Right forelimb (tissue), 1 donor: ENCODE measurements around the gene PBOV1.

ENCODE experiments used
- DNase-seq: peaks from one replicate; pipeline ENCODE4 v3.0.0-alpha.2; 2018

PBOV1 gene

DNA sequence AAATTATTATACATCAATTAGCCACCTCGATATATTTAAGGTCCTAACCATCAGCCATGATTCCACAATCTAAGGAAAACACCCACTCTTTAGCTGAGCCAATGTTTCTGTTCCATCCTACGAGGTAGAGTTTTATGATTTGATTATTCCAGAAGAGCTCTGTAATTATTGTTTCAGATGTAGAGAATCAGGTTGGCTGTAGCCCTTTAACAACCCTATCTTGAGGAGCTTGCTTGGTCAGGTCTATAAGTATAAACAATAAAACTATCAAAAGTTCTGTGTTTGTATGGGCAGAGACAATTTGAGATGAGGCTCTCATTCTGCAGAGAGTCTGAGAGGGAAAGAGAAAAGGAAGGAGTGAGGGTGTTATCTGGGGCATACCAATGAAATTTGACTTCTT is at the start of gene PBOV1:
Gene PBOV1, minus strand, starts transcription at position 43 of the 400 bp plus-strand sequence. CDS start 96 bp downstream, outside the sequence.
- DNase-seq = no peak

DNA sequence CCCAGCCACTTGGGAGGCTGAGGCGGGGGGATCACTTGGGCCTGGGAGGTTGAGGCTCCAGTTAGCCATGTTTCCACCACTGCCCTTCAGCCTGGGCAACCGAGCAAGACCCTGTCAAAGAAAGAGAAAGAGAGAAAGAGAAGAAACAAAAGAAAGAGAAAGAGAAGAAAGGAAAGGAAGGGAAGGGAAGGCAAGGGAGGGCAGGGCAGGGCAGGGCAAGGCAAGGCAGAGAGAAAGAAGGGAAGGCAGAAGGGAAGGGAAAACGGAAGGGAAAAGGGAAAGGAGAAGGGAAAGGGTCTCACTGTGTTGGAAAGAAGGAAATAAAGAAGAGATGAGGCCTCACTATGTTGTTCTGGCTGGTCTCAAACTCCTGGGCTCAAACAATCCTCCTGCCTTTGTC is 47.8 kb upstream of the PBOV1 start:
- no peak for DNase-seq

DNA sequence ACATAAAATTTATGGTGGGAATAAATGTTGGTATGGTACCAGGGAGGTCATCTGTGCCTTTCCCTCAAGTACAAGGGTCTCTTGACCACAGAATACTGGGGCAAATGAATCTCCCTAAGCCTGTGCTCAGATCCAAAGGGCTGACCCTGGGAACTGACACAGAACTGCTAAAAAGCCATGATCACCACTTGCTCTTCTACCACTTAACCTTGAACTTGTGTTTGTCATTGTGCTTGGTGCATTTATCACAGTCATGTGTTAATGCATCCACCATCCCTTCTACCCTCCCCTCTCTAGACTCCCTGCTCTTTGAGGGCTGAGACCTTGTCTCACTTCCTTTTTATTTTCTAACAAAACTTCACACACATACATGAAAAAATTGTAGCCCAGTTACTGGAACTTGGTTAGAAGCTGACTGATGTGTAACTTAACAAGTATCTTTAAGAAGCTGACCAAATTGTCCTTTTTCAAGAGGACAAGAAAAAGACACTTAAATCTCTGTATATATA is 46.1 kb upstream of the PBOV1 start:
- DNase-seq = no peak

DNA sequence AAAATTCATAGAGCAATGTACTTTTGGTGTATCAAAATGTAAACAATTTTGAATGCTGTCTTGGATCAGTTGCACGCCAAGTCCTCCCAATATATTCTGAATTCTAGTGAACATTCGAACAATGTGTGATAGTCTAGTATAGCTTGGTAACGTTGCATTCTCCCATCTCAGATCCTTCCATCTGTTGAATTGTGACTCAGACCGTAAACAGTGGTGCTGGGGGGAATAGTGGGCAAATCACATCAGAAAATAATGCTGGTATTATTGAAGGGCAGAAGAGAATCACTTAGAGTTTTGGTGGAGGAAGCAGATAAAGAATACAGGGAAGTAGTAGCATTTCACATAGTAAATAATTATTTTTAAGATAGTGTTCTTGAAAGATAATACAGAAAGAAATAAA is 45.7 kb upstream of the PBOV1 start:
- DNase-seq = no peak

DNA sequence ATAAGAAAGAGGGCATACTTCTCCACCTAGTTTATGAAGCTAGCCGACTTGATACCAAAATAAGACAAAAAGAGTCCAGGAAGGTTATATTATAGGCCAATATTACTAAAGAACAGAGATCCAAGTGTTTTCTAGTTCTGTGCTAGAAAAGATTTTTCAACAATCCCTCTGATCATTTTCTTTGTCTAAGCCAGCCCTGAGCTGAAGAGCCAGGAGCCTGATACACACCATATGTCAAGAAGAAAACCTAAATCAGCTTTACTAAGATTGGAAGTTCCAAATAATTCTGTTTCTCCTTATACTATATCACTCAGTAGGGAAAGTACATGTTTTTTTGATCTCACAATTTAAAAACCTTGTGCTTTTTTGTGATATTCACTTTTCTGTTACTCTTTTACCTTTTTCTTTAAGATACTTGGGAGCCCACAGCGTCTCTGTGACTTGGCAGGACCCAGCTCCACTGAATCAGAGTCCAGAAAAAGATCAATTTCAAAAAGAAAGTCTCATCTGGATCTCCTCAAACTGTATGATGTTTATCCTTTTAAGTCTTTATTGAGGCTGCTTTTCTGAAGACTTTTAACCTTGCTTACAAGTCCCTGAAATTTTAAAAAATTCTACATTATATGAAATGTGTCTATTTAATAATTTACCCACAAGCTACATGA is 43.0 kb upstream of the PBOV1 start:
- no peak for DNase-seq

DNA sequence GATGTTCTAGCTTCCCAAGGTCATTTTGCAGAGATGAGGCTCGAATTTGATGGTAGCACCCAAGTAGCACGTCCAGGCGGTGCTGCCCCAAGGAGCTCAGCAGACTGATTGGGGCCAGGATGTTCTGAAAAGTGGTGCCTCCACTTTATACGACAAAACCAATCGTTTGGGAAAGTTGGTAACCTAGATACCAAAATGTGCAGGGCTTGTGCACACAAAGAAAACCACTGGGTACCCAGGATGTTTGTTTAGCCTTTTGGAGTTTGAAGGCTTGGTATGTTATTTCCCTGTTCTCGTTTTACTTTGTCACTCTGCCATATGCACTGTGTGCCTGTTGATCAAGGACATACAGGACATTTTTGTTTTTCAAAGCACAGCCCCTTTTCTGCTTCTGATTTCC is 40.7 kb upstream of the PBOV1 start:
- no peak for DNase-seq

DNA sequence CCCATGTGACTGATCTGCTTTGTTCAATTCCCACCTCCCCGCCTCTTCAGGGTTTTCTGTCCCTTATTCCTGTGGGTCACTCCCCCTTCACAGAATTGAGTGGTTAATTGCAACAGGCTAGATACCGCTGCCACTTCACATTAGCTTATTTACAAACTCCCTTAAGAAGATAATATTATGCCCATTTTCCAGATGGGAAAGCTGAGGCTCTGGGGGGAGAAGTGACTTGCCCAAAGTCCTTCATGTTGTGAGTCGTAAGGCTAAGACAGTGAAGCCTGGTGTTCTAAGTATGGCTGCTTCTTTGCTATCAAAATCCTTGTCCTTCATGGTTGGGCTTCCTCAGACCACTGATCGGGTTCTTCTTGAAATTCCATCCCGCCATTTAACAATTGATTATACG is 39.9 kb upstream of the PBOV1 start:
- DNase-seq = no peak

DNA sequence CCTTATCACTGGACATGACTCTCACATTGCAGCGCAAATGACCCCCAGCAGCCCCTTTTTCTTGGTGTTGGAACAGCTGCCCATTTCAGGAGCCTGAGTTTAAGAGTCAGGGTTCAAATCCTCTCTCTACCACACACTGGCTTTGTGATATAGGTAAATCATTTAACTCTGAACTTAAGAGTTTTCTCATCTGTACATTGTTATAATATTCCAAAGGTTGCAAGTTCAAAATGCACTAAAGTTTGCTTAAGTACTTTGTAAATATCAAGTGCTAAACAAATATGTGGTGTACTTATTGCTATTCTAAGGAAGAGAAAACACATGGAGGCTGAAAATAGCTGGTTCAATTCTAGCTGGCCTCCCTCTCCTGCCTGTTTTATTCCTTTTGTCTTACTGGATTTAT is 39.3 kb upstream of the PBOV1 start:
- DNase-seq = no peak

DNA sequence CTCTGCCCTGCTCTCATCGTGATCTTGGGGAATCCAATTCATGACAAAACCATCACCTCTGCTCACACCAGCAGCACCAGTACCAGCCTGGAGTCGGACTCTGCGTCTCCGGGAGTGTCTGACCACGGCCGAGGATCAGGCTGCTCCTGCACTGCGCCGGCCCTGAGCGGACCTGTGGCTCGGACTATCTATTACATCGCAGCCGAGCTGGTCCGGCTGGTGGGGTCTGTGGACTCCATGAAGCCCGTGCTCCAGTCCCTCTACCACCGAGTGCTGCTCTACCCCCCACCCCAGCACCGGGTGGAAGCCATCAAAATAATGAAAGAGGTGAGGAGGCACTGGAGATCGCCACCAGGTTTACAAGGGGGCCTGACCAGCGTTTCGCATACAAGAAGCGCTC is 37.2 kb upstream of the PBOV1 start:
- DNase-seq = no peak

DNA sequence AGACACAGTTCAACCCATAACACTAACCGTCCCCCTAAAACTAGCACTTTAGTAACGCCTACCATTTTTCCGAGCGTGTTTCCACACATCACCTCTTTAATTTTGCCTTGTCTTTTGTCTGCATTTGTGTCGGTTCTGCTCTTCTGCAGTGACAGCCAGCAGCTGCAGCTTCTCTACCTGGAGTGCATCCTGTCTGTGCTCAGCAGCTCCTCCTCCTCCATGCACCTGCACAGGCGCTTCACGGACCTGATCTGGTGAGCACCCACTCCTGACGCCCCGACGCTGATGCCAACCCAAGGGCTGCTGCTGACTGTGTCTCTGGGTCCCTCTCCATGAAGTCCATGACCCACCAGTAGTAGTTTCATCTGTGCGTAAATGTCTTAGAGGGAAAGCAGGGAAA is 35.4 kb upstream of the PBOV1 start:
- no peak for DNase-seq

DNA sequence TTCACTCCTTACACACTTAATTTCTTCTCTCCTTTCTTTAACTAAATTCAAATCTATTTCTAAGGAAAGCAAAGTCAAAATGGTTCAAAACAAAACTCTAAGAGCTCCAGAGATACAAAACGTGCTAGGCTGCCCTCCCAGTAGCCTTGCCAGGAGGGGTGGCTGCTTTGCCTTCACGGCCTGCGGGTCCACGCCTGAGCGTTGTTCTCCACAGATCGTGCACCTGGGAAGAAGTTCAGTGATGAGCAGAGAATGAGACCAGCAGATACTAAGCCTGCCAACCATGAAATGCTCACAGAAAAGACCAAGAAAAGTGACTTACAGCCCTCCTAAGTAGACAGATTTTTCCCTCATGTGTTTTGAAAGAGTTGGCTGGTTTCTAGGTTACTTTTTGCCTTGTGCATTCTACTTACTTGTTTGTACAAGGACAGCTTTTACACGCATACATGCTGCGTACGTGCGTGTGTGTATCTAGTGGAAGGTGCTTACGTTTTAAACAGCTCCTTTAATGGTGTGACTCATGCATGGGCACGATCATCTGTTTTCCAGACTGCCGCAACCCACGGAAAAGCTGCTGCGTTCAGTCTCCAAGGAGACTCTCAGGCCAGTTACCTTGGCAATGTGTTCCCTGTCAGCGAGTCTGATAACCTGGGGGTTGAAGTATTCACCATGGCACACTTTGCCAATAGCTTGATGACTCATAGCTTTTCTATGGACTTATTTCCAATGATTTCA is 32.4 kb upstream of the PBOV1 start:
- peak; percentile 52 for DNase-seq

DNA sequence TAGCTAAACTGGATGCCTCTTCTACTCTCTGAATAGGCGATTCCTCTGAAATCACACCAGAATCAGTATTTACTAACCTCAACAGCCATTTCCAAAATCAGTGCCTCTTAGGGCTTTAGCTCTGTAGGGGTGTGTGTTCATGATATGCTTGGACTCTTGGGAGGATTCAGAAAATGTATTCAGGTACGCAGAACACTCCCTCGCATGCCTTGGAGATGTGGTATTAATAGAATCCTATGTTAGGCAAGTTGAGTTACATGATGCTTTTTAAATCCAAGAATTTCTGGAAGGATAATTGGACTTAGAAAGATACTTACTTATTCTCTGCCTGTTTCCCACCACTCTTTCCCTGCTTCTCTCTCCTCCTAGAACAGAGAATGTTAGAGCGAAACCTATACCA is 31.8 kb upstream of the PBOV1 start:
- no peak for DNase-seq

DNA sequence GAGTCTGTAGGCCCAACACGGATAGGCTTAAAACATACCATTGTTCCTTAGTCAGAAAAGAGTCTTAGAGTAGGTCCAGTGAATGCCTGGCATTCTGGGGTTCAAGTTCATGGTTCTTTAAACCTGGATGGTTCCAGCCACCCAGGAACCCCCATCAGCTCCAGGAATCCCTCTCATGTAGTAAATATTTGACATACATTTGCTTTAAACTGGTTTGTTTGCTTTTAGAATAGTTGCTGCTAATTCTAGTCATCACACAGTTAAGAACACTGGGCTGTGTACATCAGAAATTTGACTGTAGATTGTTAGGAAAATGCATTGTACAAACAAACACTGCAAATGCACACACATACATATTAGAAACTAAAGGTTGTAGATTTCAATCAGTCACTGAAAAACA is 30.6 kb upstream of the PBOV1 start:
- no peak for DNase-seq

DNA sequence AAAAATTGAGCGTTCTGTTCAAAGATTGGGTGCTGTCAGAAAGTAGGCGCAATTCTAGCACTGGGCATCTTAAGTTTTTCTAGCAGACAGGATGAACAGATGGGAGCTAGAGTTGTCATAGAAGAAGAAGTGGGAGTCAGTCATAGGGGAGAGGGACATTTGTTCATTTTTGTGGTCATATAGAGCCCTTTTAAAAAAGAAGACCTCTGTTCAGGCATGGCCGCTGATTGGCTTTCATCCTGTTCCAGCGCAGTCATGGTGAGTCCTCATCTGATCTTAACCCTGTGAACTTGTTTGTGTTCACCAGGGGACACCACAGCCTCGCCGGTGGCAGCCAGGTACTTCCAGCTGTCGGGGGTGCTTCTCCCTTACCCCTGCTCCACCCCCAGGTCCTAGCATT is 29.7 kb upstream of the PBOV1 start:
- DNase-seq = no peak

DNA sequence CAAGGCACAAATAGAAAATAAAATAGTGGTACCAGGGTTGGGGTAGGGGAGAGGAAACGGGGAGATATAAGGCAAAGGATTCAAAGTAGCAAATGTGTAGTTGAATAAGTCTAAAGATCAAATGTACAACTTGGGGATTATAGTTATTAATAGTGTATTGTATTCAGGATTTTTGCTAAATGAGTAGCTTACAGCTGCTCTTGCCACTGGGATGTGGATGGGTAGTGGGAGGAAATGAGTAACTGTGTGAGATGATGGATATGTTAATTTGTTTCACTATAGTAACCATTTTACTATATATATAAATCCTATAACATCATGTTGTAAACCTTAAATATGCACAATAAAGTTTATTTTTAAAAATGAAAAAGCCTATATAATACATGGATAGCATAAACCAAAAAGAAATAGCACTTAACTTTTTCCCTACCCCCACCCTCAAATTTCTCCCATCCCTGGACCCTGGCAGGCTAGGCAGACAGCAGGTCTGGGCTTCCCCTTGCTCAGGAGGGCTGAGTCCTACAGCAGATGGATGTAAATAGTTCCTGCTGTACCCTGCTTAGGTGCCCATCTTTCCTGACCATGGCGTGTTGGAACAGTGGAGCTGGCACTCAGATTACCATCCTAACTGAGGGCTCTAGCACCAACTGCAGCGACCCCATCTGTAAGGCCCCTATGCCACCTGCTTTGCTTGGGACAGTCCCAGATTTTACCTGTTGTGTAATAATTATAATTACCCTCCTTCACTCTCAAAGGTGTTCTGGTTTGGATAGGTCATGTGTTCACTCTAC is 28.6 kb upstream of the PBOV1 start:
- no peak for DNase-seq

DNA sequence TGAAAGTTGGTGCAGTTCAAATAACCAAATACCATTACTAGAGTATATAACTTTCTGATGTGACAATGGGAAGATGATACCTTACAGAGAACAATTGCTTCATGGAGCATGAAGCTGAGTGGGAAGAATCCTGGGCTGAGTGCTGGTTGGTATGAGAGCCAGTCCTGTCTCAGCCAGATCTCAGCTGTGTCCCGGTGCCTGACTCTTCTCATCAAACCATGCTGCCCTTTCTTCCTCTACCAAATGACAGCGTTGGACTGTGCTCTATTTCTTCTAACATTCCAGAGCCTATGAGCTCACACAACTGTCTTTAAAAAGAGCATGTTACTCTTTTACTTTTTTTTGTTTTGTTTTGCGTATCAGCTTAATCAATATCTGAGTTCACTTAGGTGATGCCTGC is 27.5 kb upstream of the PBOV1 start:
- DNase-seq = no peak

DNA sequence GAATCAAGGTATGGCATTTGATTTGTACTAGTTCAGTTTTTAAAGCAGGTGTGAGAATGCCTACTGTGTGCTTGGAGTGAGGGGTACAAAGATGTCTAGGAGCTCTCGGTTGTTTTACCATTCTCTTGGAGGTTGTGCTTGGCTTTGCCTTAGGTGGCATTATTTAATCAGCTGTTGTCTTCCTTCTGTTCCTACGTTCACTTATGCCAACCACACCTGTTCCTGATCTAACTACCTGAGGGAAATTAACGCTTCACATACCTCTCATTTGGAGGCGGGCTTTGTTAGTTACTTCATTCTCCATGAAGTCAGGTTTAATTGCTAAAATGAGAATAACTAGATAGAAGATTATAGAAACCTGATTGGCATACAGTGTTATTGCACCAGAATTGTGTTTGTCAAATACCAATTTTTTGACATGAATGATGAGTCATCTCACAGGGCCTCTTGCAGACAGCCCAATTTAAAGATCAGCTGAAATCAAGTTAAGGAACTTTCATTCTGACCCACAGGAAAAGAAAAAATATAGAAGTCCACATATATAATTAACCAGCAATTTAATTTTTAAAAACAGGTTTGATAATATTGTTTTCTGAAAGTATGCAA is 24.8 kb upstream of the PBOV1 start:
- no peak for DNase-seq

DNA sequence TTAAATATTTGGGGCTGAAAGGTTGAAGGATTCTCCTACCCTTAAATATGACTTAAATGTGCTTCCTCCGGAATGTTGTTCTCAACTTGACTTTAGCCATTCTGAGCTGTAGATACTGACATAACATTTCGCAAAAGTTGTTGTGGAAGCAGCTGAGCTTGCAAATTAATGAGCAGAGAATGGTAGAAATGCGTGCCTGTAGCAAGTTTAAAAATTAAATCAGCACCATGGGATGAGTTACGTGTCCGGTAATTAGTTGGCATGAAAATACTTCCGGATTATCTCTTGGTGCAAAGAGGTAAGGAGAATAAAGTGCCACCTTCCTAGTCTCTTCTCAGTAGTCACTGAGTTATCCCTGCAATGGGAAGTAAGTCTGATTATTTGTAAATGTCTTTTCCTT is 23.6 kb upstream of the PBOV1 start:
- no peak for DNase-seq

DNA sequence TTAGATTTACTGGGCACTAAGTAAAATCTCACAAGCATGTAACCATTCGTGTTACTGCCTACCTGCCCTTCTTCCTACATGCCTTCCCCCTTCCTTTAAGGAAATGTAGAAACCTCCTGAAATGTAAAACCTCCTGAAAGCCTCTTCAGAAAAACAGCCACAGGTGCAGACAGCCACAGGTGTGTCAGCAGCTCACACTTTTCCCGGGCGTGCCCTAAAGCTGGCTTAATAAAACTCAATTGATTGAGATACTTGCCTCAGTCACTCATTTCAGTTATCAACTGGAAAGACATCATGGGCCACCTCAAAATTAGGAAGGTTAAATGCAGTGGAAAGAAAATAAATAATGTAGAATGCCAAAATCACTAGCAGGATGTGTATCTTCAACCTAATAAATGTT is 23.1 kb upstream of the PBOV1 start:
- no peak for DNase-seq

DNA sequence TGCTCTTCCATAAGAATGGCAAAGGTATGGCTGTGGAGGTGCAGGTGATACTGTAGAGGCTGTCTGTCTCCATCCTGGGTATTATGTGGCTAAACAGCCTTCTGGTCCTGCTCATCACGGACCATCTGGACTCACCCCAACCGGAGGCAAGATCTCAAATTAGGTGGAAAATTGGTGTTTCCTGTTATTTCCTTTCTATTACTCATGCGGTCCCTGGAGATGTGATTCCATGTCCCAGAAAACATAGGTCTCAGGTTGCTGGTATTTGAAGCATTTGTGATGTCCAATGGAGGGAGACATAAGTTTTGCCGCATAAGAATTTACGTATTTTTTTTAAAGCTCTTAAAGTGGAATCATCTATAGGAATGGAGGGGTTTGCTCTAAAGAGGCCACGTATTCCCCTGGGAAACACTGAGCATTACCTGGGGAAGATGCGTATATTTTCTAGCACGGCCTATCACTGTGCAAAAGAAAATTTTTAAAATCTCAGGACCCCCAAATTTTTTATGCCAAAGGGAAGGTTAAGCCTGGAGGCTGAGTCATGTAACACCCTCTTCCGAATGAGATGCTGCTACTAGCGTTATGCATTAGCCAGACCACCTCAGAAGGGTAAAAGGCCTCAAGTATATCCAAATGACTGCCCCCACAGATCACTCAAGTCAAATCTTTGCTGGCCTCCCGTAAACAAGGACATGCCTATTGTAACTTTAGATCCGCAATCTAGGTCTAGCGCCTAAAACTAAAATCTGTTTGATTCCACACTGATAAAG is 22.4 kb upstream of the PBOV1 start:
- no peak for DNase-seq

DNA sequence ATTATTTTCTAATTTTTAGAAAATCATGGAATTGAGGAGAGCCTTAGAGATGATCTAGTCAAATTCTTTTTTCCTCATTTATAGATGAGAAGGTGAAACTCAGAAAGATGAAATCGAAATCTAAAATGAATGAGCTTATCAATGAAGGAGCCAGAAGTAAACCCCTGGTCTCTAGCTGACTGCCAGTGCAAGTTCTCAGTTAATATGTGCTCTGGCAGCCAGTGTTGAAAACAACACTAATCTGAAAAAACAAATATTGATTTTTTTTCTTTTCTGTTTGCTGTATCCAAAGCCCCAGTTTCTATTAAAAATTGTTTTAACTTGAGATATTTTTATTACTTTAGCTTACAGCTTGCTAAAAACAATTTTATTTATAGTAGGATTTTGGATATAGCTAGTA is 21.5 kb upstream of the PBOV1 start:
- no peak for DNase-seq

DNA sequence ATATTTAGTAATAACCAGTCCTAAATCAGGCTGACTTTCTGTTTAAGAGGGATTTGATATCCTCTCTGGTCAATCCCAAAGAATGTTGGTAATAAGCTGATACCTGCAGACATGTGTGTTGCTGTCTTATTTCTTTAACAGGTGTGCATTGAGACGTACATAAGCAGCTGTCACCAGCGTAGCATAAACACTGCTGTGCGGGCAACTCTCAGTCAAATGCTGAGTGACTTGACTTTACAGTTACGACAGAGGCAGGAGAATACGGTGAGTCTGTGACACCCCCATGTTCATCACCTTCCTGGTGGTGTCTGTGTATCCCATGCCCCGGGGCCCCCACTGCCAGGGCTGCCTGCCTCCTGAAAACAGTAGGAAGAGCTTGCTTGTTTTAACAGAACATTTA is 20.1 kb upstream of the PBOV1 start:
- no peak for DNase-seq

DNA sequence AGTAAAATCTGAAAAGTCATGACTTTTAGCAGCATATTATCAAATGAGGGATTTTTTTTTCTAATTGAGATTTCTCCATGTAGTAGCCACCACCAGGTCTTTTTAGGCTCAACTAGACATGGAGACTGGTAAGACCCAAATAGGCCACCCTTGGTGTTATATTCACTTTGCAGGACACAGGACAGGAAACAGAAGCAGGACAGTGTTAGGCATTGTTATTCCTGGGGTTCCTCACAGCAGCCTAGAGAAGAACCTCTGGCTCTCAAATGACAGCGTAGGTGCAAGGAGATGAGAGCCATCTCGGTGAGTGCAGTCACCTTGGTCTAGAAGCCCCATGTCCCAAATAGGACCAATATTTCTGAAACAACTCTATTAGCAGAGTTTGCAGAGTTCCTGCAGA is 19.2 kb upstream of the PBOV1 start:
- no peak for DNase-seq
